ENCODE results near the gene NHEJ1. TPM values are rescaled to one million over a fixed set of nuclear protein-coding genes. Genes with fewer than 3 reads are reported as not detected.

The NHEJ1 gene
- polyA plus RNA-seq, 1 of the 3 experiments (the other 2 are of a cell fraction): 16.3 TPM

DNA sequence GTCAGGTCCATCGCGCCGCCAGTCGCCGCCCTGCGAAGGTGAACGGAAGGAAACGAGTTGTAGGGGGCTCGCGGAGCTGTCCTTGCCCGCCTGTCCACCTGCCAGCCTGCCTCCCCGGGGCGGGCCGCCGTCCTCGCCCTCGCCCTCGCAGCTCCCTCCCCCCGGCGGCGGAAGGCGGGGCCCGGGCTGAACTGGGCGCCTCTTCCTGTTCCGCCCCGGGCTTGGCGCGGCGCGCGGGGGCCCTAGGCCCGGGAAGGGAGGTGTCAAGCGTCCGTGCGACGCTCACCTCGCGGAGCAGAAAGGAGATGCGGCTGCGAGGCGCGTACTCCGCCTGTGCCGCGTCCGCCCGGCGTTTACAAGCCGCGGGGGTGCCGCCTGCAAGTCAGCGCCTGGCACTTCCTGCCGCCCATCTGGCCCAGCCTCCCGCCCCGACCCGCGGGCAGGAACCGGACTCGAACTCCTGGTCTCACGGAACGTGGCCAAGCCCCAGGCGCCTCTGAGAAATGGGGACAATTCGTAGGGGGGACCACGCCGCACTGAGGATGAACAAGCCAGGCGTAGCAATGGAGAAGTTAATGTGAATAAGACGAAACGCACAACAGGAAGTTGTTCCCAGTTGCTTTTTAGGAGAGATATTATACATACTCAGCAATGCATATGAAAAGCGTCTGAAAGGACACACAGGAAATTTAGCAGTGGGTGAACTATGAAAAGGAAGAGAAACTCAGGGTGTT is 16.4 kb upstream of the NHEJ1 start, which contains the start of gene CNPPD1 (continued):
- TF ChIP-seq, protein P1, sequence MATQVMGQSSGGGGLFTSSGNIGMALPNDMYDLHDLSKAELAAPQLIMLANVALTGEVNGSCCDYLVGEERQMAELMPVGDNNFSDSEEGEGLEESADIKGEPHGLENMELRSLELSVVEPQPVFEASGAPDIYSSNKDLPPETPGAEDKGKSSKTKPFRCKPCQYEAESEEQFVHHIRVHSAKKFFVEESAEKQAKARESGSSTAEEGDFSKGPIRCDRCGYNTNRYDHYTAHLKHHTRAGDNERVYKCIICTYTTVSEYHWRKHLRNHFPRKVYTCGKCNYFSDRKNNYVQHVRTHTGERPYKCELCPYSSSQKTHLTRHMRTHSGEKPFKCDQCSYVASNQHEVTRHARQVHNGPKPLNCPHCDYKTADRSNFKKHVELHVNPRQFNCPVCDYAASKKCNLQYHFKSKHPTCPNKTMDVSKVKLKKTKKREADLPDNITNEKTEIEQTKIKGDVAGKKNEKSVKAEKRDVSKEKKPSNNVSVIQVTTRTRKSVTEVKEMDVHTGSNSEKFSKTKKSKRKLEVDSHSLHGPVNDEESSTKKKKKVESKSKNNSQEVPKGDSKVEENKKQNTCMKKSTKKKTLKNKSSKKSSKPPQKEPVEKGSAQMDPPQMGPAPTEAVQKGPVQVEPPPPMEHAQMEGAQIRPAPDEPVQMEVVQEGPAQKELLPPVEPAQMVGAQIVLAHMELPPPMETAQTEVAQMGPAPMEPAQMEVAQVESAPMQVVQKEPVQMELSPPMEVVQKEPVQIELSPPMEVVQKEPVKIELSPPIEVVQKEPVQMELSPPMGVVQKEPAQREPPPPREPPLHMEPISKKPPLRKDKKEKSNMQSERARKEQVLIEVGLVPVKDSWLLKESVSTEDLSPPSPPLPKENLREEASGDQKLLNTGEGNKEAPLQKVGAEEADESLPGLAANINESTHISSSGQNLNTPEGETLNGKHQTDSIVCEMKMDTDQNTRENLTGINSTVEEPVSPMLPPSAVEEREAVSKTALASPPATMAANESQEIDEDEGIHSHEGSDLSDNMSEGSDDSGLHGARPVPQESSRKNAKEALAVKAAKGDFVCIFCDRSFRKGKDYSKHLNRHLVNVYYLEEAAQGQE (IDR thresholded peaks at IDR 0.05; ENCODE audit: low read depth, low read length): peak; percentile 31
- no peak for TF ChIP-seq RFX5 (IDR thresholded peaks at IDR 0.05; ENCODE audit: low read length)

DNA sequence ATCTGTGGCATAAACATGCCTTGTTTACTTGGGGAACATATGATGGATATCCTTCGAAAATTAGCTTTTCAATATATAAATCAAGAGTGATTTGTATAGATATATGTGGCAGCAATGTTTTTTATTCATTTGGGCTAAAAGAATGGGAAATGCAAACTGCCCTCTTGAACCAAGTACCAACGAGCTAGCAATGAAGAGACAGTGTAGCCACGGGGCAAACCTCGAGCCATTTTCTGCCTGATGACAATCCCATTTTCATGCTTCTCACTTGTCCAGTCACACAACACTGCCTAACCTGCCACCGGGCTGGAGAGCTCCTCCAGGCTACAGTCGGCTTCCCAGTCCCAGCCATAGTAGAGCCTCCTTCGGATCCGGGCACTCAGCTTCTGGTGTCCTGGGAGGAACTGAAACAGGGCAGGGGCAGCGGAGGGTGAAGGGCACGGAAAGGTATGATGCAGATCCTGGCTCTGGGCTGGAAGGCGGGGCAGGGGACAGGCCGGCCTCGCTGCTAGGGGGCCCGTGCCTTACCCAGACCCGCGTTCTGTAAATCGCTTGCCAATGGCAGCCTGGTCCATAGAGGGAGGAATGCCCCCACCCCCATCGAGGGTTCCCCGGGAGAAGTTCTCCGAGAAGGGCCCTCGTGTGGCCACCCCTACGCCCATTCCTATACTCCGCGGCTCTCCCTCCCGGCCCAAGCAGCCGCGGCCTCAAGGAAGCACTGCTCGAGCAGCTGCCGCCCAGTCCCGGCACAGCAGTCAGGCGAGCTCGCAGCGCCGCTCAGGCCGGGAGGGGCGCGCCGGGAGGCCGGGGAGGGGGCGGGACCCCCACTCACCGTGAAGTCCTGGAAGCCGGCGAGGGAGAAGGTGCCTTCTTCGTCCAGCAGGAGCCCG is 15.6 kb upstream of the NHEJ1 start:
- Histone ChIP-seq H3K4me2 (peak overlapping the region; percentile 96), H3K9me3 (no peaks in the 10 kb centered on the region), H3K4me1 (ENCODE audit: control insufficient read depth in 1 of 2, insufficient read depth in 2 of 2, low read depth in 1 of 2, low read length in 1 of 2) (peaks cover 0 to 17% of the 10 kb centered on the region in 2 experiments; a peak in 2 of 4 replicates), H3K79me2 (ENCODE audit: insufficient read depth) (peaks cover 38% of the 10 kb centered on the region), H3K4me3 (ENCODE audit: low read depth in 2 of 2, low read length in 1 of 2) (peak overlapping the region; percentile 80 to 89), H4K20me1 (ENCODE audit: insufficient read depth) (peaks cover 10% of the 10 kb centered on the region), H3K27ac (ENCODE audit: low read depth in 2 of 2, low read length in 1 of 2) (peak overlapping the region; percentile 95 to 97), H3F3A (replicated peaks; ENCODE audit: insufficient read depth) (peaks cover 10% of the 10 kb centered on the region), H2AFZ (ENCODE audit: low read depth) (peak overlapping the region; percentile 91), H3K27me3 (ENCODE audit: insufficient read depth) (no peaks in the 10 kb centered on the region), H3K9ac (peak overlapping the region; percentile 77), H3K36me3 (replicated peaks in 1 of 2; ENCODE audit: control insufficient read depth in 1 of 2, insufficient read depth in 2 of 2, low read length in 1 of 2) (peaks cover 25 to 50% of the 10 kb centered on the region in 2 experiments), H3K9me2 (no peaks in the 10 kb centered on the region)
- WGBS (ENCODE audit: low lambda C conversion rate): 5% methylated on average over 24 of the region's 45 CpGs
- no peak for TF ChIP-seq MEF2A (IDR thresholded peaks at IDR 0.05; ENCODE audit: borderline replicate concordance, low read depth)
- TF ChIP-seq, protein P2, sequence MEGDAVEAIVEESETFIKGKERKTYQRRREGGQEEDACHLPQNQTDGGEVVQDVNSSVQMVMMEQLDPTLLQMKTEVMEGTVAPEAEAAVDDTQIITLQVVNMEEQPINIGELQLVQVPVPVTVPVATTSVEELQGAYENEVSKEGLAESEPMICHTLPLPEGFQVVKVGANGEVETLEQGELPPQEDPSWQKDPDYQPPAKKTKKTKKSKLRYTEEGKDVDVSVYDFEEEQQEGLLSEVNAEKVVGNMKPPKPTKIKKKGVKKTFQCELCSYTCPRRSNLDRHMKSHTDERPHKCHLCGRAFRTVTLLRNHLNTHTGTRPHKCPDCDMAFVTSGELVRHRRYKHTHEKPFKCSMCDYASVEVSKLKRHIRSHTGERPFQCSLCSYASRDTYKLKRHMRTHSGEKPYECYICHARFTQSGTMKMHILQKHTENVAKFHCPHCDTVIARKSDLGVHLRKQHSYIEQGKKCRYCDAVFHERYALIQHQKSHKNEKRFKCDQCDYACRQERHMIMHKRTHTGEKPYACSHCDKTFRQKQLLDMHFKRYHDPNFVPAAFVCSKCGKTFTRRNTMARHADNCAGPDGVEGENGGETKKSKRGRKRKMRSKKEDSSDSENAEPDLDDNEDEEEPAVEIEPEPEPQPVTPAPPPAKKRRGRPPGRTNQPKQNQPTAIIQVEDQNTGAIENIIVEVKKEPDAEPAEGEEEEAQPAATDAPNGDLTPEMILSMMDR (IDR thresholded peaks at IDR 0.05): peak; percentile 34
- TF ChIP-seq EP300 (IDR thresholded peaks at IDR 0.05; ENCODE audit: borderline replicate concordance in 1 of 2, low read depth in 1 of 2, low read length in 1 of 2): 0 out of 4 replicates have a peak, but pooled peaks of 1 of the 2 experiments have one; percentile 3
- TF ChIP-seq, protein P1 (IDR thresholded peaks at IDR 0.05; ENCODE audit: low read depth, low read length): peak; percentile 55; the same call in 1 of the 2 replicates
- no peak for TF ChIP-seq FOXM1 (IDR thresholded peaks at IDR 0.05; ENCODE audit: low read depth)
- POLR2A ChIA-PET: interaction anchor here (0.6 to 2.3 kb wide), 15 partner anchors 11 to 306 kb away, joined by 3 to 13 read pairs (median 4); partner anchors contain the start of genes ABCB6, ANKZF1, ATG9A and DNAJB2
- CTCF ChIA-PET: interaction anchor here (0.6 to 8.7 kb wide), 21 partner anchors 10 to 373 kb away, joined by 3 to 104 read pairs (median 4); partner anchors contain the start of genes DNAJB2, GLB1L, NHEJ1 and STK16
- DNase-seq: peak; percentile 67
